ENCODE results near the gene PEX7. TPM values are rescaled to one million over a fixed set of nuclear protein-coding genes. Genes with fewer than 3 reads are reported as not detected.
A peak's percentile ranks its signal among the peaks of the same experiment; 100 is the strongest.

Gene PEX7
- polyA plus RNA-seq (2011; rRNA removed) (5.6 and 8.5 TPM in 2 replicates), polyA minus RNA-seq (2011; rRNA and poly(A)+ RNA removed) (1.2 and 2.8 TPM in 2 replicates)

GRCh38 chr6:136822376-136823127, at the start of gene PEX7:
Gene PEX7 (plus strand): TSS chr6:136822592. CDS start chr6:136822666, 74 bp downstream.
- Histone ChIP-seq H3K36me3 (ENCODE audit: control insufficient read depth, insufficient read depth, low read length) (no peaks in the 10 kb centered on the region; the same call in 1 of the 2 replicates), H3K27me3 (ENCODE audit: control insufficient read depth, insufficient read depth, low read length) (no peaks in the 10 kb centered on the region), H3K4me3 (ENCODE audit: low read depth, low read length) (peak within 1 kb of the TSS; percentile 48)
- DNase-seq (ENCODE audit: low read depth): peak; percentile 48
- CTCF ChIA-PET: interaction anchor here (0.7 to 2.2 kb wide), 7 partner anchors 11 to 205 kb away, joined by 3 to 6 read pairs (median 3); partner anchors contain the start of gene MAP3K5
- POLR2A ChIA-PET: no interaction called here
- peak; percentile 77 for TF ChIP-seq CTCF (IDR thresholded peaks at IDR 0.05; ENCODE audit: insufficient read depth, low read depth, low read length)

GRCh38 chr6:136772685-136773472, 49.5 kb upstream of the PEX7 start:
- POLR2A ChIA-PET: no interaction called here
- TF ChIP-seq CTCF (IDR thresholded peaks at IDR 0.05; ENCODE audit: insufficient read depth, low read depth, low read length): no peak
- DNase-seq (ENCODE audit: low read depth): no peak
- Histone ChIP-seq H3K4me3 (ENCODE audit: low read depth, low read length) (no peak overlapping the region), H3K36me3 (ENCODE audit: control insufficient read depth, insufficient read depth, low read length) (no peaks in the 10 kb centered on the region), H3K27me3 (ENCODE audit: control insufficient read depth, insufficient read depth, low read length) (no peaks in the 10 kb centered on the region)
- CTCF ChIA-PET: interaction anchor here (1.1 to 1.2 kb wide), 2 partner anchors 9 to 11 kb away, joined by 3 read pairs; no protein-coding TSS in a partner anchor

GRCh38 chr6:136773473-136773796, 49.0 kb upstream of the PEX7 start:
- no peaks in the 10 kb centered on the region for H3K27me3 ChIP-seq (ENCODE audit: control insufficient read depth, insufficient read depth, low read length)
- no peak for TF ChIP-seq CTCF (IDR thresholded peaks at IDR 0.05; ENCODE audit: insufficient read depth, low read depth, low read length)
- no peak overlapping the region for H3K4me3 ChIP-seq (ENCODE audit: low read depth, low read length)
- POLR2A ChIA-PET: no interaction called here
- H3K36me3 ChIP-seq (ENCODE audit: control insufficient read depth, insufficient read depth, low read length): no peaks in the 10 kb centered on the region
- no peak for DNase-seq (ENCODE audit: low read depth)
- CTCF ChIA-PET: interaction anchor here (0.6 kb wide), 1 partner anchor 128 kb away, joined by 3 read pairs; no protein-coding TSS in a partner anchor

GRCh38 chr6:136774228-136775041, 48.0 kb upstream of the PEX7 start:
- POLR2A ChIA-PET: no interaction called here
- Histone ChIP-seq H3K36me3 (ENCODE audit: control insufficient read depth, insufficient read depth, low read length) (no peaks in the 10 kb centered on the region), H3K27me3 (ENCODE audit: control insufficient read depth, insufficient read depth, low read length) (no peaks in the 10 kb centered on the region), H3K4me3 (ENCODE audit: low read depth, low read length) (no peak overlapping the region)
- TF ChIP-seq CTCF (IDR thresholded peaks at IDR 0.05; ENCODE audit: insufficient read depth, low read depth, low read length): no peak
- CTCF ChIA-PET: interaction anchor here (1.6 kb wide), 1 partner anchor 18 kb away, joined by 7 read pairs; the partner anchor contains the start of gene MAP3K5
- DNase-seq (ENCODE audit: low read depth): peak; percentile 49
